ENCODE measurements around the gene FKBP11.

The FKBP11 gene

DNA sequence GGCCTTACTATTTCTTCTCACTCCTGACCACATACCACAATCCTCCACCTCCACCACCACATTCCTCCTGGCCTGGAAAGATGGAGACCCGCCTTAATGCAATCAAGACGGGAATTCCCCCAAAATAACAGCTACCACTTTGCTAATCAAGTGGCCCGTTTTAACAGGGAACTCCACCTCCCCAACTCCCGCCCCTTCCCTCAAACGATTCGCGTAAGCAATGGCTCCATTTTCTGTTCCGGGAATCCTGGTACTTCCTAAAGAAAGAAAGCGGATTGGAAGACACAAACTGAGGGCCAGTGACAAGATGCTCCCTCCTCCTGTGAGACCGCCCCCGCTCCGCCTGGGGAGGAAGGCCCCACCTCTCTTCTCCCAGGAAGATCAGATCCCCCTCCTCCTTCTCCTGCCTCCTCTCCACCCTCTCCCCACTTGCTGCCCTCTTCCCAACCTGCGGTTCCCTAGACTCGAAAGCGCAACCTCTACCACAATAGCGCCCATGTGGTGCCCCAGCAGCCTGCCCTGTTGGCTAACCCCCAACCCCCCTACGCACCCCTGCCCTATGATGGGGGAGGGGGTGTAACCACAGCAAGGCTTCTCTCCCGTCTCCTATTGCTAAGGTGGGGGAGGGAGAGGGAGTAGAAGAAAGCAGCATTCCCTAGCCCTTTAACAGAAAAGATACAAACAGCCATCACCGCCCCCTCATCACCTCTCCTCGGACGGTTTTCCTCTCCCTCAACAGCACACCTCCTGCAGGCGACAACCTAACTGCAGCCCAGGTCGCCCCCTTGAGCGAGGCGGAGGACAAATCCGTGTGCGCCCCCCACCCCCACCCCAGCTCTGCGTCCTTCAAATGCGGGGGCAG, 31.2 kb upstream of the FKBP11 start:
- no peaks in the 10 kb centered on the region for H3K9me3 ChIP-seq (ENCODE audit: control insufficient read depth, low read length)
- 0% methylated on average over 27 of the region's 29 CpGs for WGBS, 2 experiments
- H3K4me3 ChIP-seq (ENCODE audit: insufficient read depth, low read depth, low read length), result peak overlapping the region; percentile 96
- no peaks in the 10 kb centered on the region for H3K27me3 ChIP-seq (ENCODE audit: control insufficient read depth, insufficient read depth, low read length, poor library complexity, severe bottlenecking)
- H3K4me1 ChIP-seq (ENCODE audit: control insufficient read depth, insufficient read depth, low read length), result peaks cover 12% of the 10 kb centered on the region
- no peaks in the 10 kb centered on the region for H3K36me3 ChIP-seq (ENCODE audit: control insufficient read depth, insufficient read depth, low read length)
- peak overlapping the region; percentile 84 for H3K27ac ChIP-seq (ENCODE audit: insufficient read depth, low read depth, low read length, poor library complexity, severe bottlenecking)

DNA sequence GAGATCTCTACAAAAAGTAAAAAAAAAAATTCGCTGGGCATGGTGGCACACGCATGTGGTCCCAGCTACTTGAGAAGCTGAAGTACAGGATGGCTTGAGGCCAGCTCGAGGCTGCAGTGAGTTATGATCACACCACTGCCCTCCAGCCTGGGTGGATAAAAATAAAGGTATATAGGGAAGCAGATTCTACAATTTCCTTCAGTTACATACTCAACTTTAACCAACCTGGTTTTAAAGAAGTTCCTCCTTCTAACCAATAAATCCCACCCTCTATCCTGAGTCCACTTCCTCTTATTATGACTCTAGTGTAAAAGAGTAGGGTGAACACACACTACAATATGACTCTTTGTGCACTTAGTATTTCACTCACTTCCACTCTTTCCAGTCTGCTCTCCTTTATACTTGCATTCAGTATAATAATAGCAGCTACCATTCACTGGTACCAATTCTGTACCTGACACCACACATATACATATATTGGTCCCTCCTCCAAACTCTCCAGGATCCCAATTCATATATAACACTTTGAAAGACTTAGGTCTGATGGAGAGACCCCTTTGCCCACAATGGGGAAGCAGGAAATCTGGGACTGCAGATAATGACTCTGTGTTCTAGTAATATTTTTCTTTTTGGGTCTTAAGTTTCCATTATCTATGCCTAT, 29.7 kb upstream of the FKBP11 start:
- Histone ChIP-seq H3K27ac (ENCODE audit: insufficient read depth, low read depth, low read length, poor library complexity, severe bottlenecking) (no peak overlapping the region), H3K36me3 (ENCODE audit: control insufficient read depth, insufficient read depth, low read length) (peaks cover 4% of the 10 kb centered on the region), H3K4me1 (ENCODE audit: control insufficient read depth, insufficient read depth, low read length) (peaks cover 12% of the 10 kb centered on the region), H3K4me3 (ENCODE audit: insufficient read depth, low read depth, low read length) (no peak overlapping the region), H3K27me3 (ENCODE audit: control insufficient read depth, insufficient read depth, low read length, poor library complexity, severe bottlenecking) (no peaks in the 10 kb centered on the region), H3K9me3 (ENCODE audit: control insufficient read depth, low read length) (no peaks in the 10 kb centered on the region)
- WGBS, 2 experiments, result 87 to 94% methylated on average over 3 of the region's 3 CpGs

GRCh38 chr12:48954061-48954460, 28.8 kb upstream of the FKBP11 start:
- H3K4me3 ChIP-seq (ENCODE audit: insufficient read depth, low read depth, low read length), result no peak overlapping the region
- no peaks in the 10 kb centered on the region for H3K27me3 ChIP-seq (ENCODE audit: control insufficient read depth, insufficient read depth, low read length, poor library complexity, severe bottlenecking)
- peaks cover 12% of the 10 kb centered on the region for H3K4me1 ChIP-seq (ENCODE audit: control insufficient read depth, insufficient read depth, low read length)
- WGBS, 2 experiments, result 90 to 95% methylated on average over 3 of the region's 3 CpGs
- no peak overlapping the region for H3K27ac ChIP-seq (ENCODE audit: insufficient read depth, low read depth, low read length, poor library complexity, severe bottlenecking)
- peaks cover 4% of the 10 kb centered on the region for H3K36me3 ChIP-seq (ENCODE audit: control insufficient read depth, insufficient read depth, low read length)
- no peaks in the 10 kb centered on the region for H3K9me3 ChIP-seq (ENCODE audit: control insufficient read depth, low read length)

- peaks cover 12% of the 10 kb centered on the region for H3K4me1 ChIP-seq (ENCODE audit: control insufficient read depth, insufficient read depth, low read length)
- H3K27ac ChIP-seq (ENCODE audit: insufficient read depth, low read depth, low read length, poor library complexity, severe bottlenecking), result no peak overlapping the region
- peaks cover 4% of the 10 kb centered on the region for H3K36me3 ChIP-seq (ENCODE audit: control insufficient read depth, insufficient read depth, low read length)
- H3K9me3 ChIP-seq (ENCODE audit: control insufficient read depth, low read length), result no peaks in the 10 kb centered on the region
- 95 to 96% methylated on average over 4 of the region's 4 CpGs for WGBS, 2 experiments
- no peaks in the 10 kb centered on the region for H3K27me3 ChIP-seq (ENCODE audit: control insufficient read depth, insufficient read depth, low read length, poor library complexity, severe bottlenecking)
- no peak overlapping the region for H3K4me3 ChIP-seq (ENCODE audit: insufficient read depth, low read depth, low read length)
These were observed 27.4 kb upstream of the FKBP11 start for GRCh38 chr12:48952691-48953090.

DNA sequence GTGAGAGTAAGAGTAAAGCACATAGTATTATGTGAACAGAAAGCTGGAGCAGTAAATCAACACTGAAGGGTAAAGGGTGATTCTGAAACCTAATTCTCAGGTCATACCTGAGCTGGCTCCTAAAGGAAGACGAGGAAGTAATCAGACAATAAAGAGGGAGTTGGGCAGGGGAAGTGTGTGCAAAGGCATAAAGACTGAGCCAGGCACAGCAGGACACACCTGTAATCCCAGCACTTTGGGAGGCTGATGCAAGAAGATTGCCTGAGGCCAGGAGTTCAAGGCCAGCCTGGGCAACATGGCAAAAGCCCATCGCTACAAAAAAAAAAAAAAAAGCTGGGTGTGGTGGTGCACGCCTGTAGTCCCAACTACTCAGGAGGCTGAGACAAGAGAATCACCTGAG, 22.4 kb upstream of the FKBP11 start:
- peaks cover 4% of the 10 kb centered on the region for H3K36me3 ChIP-seq (ENCODE audit: control insufficient read depth, insufficient read depth, low read length)
- H3K4me1 ChIP-seq (ENCODE audit: control insufficient read depth, insufficient read depth, low read length), result no peaks in the 10 kb centered on the region

DNA sequence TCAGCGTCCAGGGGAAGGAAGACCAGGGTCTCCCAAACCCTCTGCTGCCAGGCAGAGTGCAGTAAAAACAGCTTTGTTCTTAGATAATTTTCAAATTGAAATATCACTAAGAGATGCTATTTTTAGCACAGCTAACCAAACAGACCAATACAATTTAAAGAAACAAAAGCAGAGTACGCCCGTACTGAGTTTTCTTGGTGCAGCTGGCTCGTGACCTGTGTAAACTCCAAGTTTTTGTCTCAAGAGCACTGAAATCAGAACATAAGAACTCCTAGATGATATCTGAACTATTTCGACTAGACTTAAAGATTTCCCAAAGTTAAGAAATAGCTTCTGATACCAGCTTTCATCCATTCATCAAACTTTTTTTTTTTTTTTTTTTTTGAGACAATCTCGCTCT, 21.7 kb upstream of the FKBP11 start:
- no peaks in the 10 kb centered on the region for H3K27me3 ChIP-seq (ENCODE audit: control insufficient read depth, insufficient read depth, low read length, poor library complexity, severe bottlenecking)
- H3K4me1 ChIP-seq (ENCODE audit: control insufficient read depth, insufficient read depth, low read length), result no peaks in the 10 kb centered on the region
- H3K27ac ChIP-seq (ENCODE audit: insufficient read depth, low read depth, low read length, poor library complexity, severe bottlenecking), result no peak overlapping the region
- peaks cover 4% of the 10 kb centered on the region for H3K36me3 ChIP-seq (ENCODE audit: control insufficient read depth, insufficient read depth, low read length)
- no peak overlapping the region for H3K4me3 ChIP-seq (ENCODE audit: insufficient read depth, low read depth, low read length)
- H3K9me3 ChIP-seq (ENCODE audit: control insufficient read depth, low read length), result no peaks in the 10 kb centered on the region
- WGBS, 2 experiments, result 91 to 93% methylated on average over 6 of the region's 6 CpGs

More for the DNA sequence above, 22.4 kb upstream of the FKBP11 start:
- Histone ChIP-seq H3K9me3 (ENCODE audit: control insufficient read depth, low read length) (no peaks in the 10 kb centered on the region), H3K4me3 (ENCODE audit: insufficient read depth, low read depth, low read length) (no peak overlapping the region), H3K27ac (ENCODE audit: insufficient read depth, low read depth, low read length, poor library complexity, severe bottlenecking) (no peak overlapping the region), H3K27me3 (ENCODE audit: control insufficient read depth, insufficient read depth, low read length, poor library complexity, severe bottlenecking) (no peaks in the 10 kb centered on the region)
- 96 to 97% methylated on average over 3 of the region's 3 CpGs for WGBS, 2 experiments

- Histone ChIP-seq H3K27me3 (ENCODE audit: control insufficient read depth, insufficient read depth, low read length, poor library complexity, severe bottlenecking) (no peaks in the 10 kb centered on the region), H3K36me3 (ENCODE audit: control insufficient read depth, insufficient read depth, low read length) (peaks cover 3% of the 10 kb centered on the region), H3K9me3 (ENCODE audit: control insufficient read depth, low read length) (no peaks in the 10 kb centered on the region), H3K4me3 (ENCODE audit: insufficient read depth, low read depth, low read length) (no peak overlapping the region), H3K27ac (ENCODE audit: insufficient read depth, low read depth, low read length, poor library complexity, severe bottlenecking) (no peak overlapping the region), H3K4me1 (ENCODE audit: control insufficient read depth, insufficient read depth, low read length) (no peaks in the 10 kb centered on the region)
These were observed 20.9 kb upstream of the FKBP11 start for GRCh38 chr12:48946205-48946604.

DNA sequence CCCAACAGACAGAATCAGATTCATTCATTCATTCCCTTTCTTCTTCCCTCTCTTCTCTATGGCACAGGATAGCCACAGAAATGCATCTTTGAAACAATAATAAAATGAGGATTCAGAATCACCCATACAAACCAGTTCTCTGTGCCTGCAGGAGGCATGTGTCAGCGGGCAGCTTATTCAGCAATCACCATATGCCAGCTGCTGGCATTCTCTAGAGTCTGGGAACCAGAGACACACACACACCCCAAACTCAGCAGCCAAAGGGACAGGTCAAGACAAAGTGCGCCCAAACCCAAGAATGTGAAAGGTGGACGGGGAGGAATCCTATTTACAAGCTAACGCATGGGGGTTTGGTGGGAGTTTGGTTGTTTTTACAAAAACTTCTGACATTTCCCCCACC, 17.9 kb upstream of the FKBP11 start:
- H3K4me3 ChIP-seq (ENCODE audit: insufficient read depth, low read depth, low read length), result no peak overlapping the region
- no peaks in the 10 kb centered on the region for H3K4me1 ChIP-seq (ENCODE audit: control insufficient read depth, insufficient read depth, low read length)
- H3K27ac ChIP-seq (ENCODE audit: insufficient read depth, low read depth, low read length, poor library complexity, severe bottlenecking), result no peak overlapping the region
- H3K9me3 ChIP-seq (ENCODE audit: control insufficient read depth, low read length), result no peaks in the 10 kb centered on the region
- peaks cover 19% of the 10 kb centered on the region for H3K36me3 ChIP-seq (ENCODE audit: control insufficient read depth, insufficient read depth, low read length)
- H3K27me3 ChIP-seq (ENCODE audit: control insufficient read depth, insufficient read depth, low read length, poor library complexity, severe bottlenecking), result no peaks in the 10 kb centered on the region
- WGBS, 2 experiments, result 61 to 65% methylated on average over 4 of the region's 4 CpGs

- no peaks in the 10 kb centered on the region for H3K9me3 ChIP-seq (ENCODE audit: control insufficient read depth, low read length)
- H3K4me1 ChIP-seq (ENCODE audit: control insufficient read depth, insufficient read depth, low read length), result no peaks in the 10 kb centered on the region
- H3K27me3 ChIP-seq (ENCODE audit: control insufficient read depth, insufficient read depth, low read length, poor library complexity, severe bottlenecking), result no peaks in the 10 kb centered on the region
- WGBS, 2 experiments, result 92% methylated on average over 3 of the region's 3 CpGs
- H3K4me3 ChIP-seq (ENCODE audit: insufficient read depth, low read depth, low read length), result no peak overlapping the region
- H3K36me3 ChIP-seq (ENCODE audit: control insufficient read depth, insufficient read depth, low read length), result peaks cover 24% of the 10 kb centered on the region
- H3K27ac ChIP-seq (ENCODE audit: insufficient read depth, low read depth, low read length, poor library complexity, severe bottlenecking), result no peak overlapping the region
These were observed 14.9 kb upstream of the FKBP11 start for GRCh38 chr12:48940181-48940580.

- no peaks in the 10 kb centered on the region for H3K9me3 ChIP-seq (ENCODE audit: control insufficient read depth, low read length)
- no peaks in the 10 kb centered on the region for H3K4me1 ChIP-seq (ENCODE audit: control insufficient read depth, insufficient read depth, low read length)
- 96% methylated on average over 7 of the region's 7 CpGs for WGBS, 2 experiments
- H3K4me3 ChIP-seq (ENCODE audit: insufficient read depth, low read depth, low read length), result no peak overlapping the region
- H3K27me3 ChIP-seq (ENCODE audit: control insufficient read depth, insufficient read depth, low read length, poor library complexity, severe bottlenecking), result no peaks in the 10 kb centered on the region
- peaks cover 24% of the 10 kb centered on the region for H3K36me3 ChIP-seq (ENCODE audit: control insufficient read depth, insufficient read depth, low read length)
- H3K27ac ChIP-seq (ENCODE audit: insufficient read depth, low read depth, low read length, poor library complexity, severe bottlenecking), result no peak overlapping the region
These were observed 13.5 kb upstream of the FKBP11 start for GRCh38 chr12:48938805-48939204.

Measured in ectodermal cell (in vitro differentiated cells).